HepG2 (cell line): Measurements from ENCODE around the gene CAPN15.
A peak's percentile ranks its signal among the peaks of the same experiment; 100 is the strongest.

ENCODE experiments used
- HNRNPUL1 ChIP-seq: fragments of 200-400 bp; formaldehyde crosslinking; IDR thresholded peaks from 2 replicates; pipeline ENCODE4 v1.6.1; 2017; ENCODE audit warnings: low read depth, mild to moderate bottlenecking, low read length, moderate library complexity
- RAD21 ChIP-seq: fragments of 450-650 bp; formaldehyde crosslinking; IDR thresholded peaks from 2 replicates; pipeline ENCODE4 v1.5.0; 2020; ENCODE audit warnings: mild to moderate bottlenecking
- YY1 ChIP-seq: IDR thresholded peaks from 2 replicates; pipeline ENCODE4 v1.6.1; 2011; ENCODE audit warnings: low read length, low read depth, moderate library complexity, mild to moderate bottlenecking; ENCODE audit not compliant: insufficient read depth, insufficient replicate concordance
- TF ChIP-seq, protein P1 (sequence below): sonication (generic); formaldehyde crosslinking; IDR thresholded peaks from 2 replicates; pipeline ENCODE4 v1.8.1; 2023; ENCODE audit warnings: mild to moderate bottlenecking, missing genetic modification reagents
- TF ChIP-seq, protein P2 (sequence below): sonication (generic); formaldehyde crosslinking; IDR thresholded peaks from 2 replicates; pipeline ENCODE4 v1.5.0; 2020; ENCODE audit warnings: mild to moderate bottlenecking, missing genetic modification reagents, moderate library complexity

DNA sequence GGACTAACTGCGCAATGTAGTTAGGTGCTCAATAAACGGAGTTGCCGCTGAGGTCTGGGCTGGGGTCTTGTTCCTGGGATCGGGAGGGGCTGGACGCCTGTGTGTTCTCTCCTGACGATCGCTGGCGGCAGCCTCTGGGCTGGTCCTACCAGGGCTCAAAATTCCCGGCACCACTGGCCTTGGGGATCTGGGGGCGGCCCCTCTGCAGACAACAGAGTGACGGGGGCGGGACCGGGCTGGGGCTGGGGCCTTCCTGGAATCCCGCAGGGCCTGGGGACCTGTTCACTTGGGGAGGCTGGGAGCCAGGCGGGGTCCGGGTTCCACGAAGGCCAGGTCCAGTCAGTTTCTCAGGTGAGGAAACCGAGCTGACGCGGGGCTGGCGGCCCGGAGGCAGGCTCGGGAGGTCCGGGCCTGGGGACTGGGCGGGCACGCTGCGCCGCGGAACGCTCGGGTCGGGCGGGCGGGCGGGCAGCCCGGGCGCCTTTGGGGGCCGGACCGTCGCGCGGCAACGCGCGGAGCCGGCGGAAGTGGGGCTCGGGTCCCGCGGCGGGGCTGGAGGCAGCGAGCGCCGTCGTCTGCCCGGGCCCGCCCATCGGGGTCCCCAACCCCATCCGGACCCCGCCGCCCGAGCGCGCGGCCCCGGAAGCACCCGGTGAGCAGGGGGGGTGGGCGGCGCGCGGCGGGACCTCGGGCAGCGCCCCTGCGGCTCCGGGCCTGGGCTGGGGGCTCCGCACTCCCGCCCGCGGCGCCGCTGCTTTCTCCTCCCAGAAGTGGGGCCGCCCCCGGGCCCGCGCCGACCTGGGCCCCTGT lies 42.1 kb downstream of the CAPN15 start, which contains the start of gene PIGQ:
- TF ChIP-seq, protein P1, sequence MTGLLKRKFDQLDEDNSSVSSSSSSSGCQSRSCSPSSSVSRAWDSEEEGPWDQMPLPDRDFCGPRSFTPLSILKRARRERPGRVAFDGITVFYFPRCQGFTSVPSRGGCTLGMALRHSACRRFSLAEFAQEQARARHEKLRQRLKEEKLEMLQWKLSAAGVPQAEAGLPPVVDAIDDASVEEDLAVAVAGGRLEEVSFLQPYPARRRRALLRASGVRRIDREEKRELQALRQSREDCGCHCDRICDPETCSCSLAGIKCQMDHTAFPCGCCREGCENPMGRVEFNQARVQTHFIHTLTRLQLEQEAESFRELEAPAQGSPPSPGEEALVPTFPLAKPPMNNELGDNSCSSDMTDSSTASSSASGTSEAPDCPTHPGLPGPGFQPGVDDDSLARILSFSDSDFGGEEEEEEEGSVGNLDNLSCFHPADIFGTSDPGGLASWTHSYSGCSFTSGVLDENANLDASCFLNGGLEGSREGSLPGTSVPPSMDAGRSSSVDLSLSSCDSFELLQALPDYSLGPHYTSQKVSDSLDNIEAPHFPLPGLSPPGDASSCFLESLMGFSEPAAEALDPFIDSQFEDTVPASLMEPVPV (CRISPR knock-in tag) = no peak
- TF ChIP-seq HNRNPUL1 (no peak), YY1 (peak; percentile 12), RAD21 (CRISPR knock-in tag) (no peak)
- TF ChIP-seq, protein P2, sequence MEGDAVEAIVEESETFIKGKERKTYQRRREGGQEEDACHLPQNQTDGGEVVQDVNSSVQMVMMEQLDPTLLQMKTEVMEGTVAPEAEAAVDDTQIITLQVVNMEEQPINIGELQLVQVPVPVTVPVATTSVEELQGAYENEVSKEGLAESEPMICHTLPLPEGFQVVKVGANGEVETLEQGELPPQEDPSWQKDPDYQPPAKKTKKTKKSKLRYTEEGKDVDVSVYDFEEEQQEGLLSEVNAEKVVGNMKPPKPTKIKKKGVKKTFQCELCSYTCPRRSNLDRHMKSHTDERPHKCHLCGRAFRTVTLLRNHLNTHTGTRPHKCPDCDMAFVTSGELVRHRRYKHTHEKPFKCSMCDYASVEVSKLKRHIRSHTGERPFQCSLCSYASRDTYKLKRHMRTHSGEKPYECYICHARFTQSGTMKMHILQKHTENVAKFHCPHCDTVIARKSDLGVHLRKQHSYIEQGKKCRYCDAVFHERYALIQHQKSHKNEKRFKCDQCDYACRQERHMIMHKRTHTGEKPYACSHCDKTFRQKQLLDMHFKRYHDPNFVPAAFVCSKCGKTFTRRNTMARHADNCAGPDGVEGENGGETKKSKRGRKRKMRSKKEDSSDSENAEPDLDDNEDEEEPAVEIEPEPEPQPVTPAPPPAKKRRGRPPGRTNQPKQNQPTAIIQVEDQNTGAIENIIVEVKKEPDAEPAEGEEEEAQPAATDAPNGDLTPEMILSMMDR = no peak
